Activated naive CD8-positive, alpha-beta T cell treated with anti-CD3 and anti-CD28 coated beads, Interleukin-2, amount 10 ng/mL, durations not matched to agents 7 days and 5 days (primary cell): Measurements from ENCODE around the gene CYP4Z1. TPM values are rescaled to one million over a fixed set of nuclear protein-coding genes. Genes with fewer than 3 reads are reported as not detected.
"Not testable (repeated sequence)": the region's sequence is repeated elsewhere in the genome, so short reads cannot be mapped to it uniquely, and the experiment has no call there.

Experiments used
- ATAC-seq: fragments of 150-1000 bp; cut with Tn5 transposase; one replicate; pipeline ENCODE4 v1.10.0; 2021; ENCODE audit warnings: low read depth, moderate library complexity
- POLR2A ChIA-PET: fragments of 350-600 bp; sonication (Branson Sonifier 250); formaldehyde crosslinking; loops from one replicate; lab custom pipeline; 2021; ENCODE audit warnings: antibody characterized with exemption; lab: Charles Lee
- DNase-seq: peaks from one replicate; pipeline ENCODE4 v3.0.0; 2021
- H3K27ac Mint-ChIP-seq: one replicate; pipeline ENCODE4 v1.8.0; 2022; ENCODE audit warnings: mild to moderate bottlenecking, mixed read lengths
- H3K27me3 Mint-ChIP-seq: one replicate; pipeline ENCODE4 v1.8.0; 2022; ENCODE audit warnings: mild to moderate bottlenecking, moderate library complexity, mixed read lengths
- H3K36me3 Mint-ChIP-seq: one replicate; pipeline ENCODE4 v1.8.0; 2021; ENCODE audit warnings: mild to moderate bottlenecking, mixed read lengths
- H3K4me1 Mint-ChIP-seq: one replicate; pipeline ENCODE4 v1.8.0; 2021; ENCODE audit warnings: mixed read lengths
- H3K4me3 Mint-ChIP-seq: one replicate; pipeline ENCODE4 v1.8.0; 2022; ENCODE audit warnings: mild to moderate bottlenecking, moderate library complexity, mixed read lengths
- H3K9me3 Mint-ChIP-seq: one replicate; pipeline ENCODE4 v1.8.0; 2021; ENCODE audit warnings: mixed read lengths
- total RNA-seq, 2 experiments: library from RNA; stranded (reverse); gene quantifications; one replicate each; pipeline ENCODE4 v1.2.3, GENCODE V29; 2021

CYP4Z1 gene
- total RNA-seq, 2 experiments from 2014 or later, result not detected

DNA sequence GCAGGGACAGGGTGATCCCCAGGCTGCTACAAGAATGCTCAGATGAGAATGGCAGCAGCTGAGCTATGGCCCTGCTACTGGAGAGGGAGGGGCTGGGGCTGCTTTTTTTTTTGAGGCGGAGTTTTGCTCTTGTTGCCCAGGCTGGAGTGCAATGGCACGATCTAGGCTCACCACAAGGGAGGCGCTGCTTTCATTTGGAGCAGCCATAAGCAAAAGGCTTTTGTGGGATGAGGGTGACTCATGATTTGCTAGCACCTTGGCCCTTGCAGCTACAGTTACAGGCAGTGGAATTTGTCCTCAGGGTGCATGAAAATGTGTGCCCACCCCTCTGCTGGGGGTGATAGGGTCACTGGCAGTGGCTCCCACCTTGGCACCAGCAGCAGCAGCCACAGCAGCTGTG lies 37.8 kb downstream of the CYP4Z1 start:
- POLR2A ChIA-PET, result no interaction called here
- peaks cover 3% of the 10 kb centered on the region for H3K27me3 Mint-ChIP-seq

GRCh38 chr1:47106792-47107191 lies 39.8 kb downstream of the CYP4Z1 start:
- Mint-ChIP-seq H3K4me1 (no peaks in the 10 kb centered on the region), H3K36me3 (no peaks in the 10 kb centered on the region), H3K27me3 (peaks cover 3% of the 10 kb centered on the region), H3K27ac (no peak overlapping the region), H3K9me3 (peaks cover 7% of the 10 kb centered on the region), H3K4me3 (no peak overlapping the region)
- ATAC-seq, result no peak
- DNase-seq, result no peak
- POLR2A ChIA-PET, result no interaction called here

More for the DNA sequence above, 37.8 kb downstream of the CYP4Z1 start:
- Mint-ChIP-seq H3K36me3 (no peaks in the 10 kb centered on the region), H3K4me3 (no peak overlapping the region), H3K27ac (no peak overlapping the region), H3K4me1 (no peaks in the 10 kb centered on the region), H3K9me3 (peaks cover 7% of the 10 kb centered on the region)
- no peak for DNase-seq
- ATAC-seq, result no peak

GRCh38 chr1:47107851-47108574 lies 41.0 kb downstream of the CYP4Z1 start:
- ATAC-seq, result peak; percentile 45
- H3K27ac Mint-ChIP-seq, H3K27me3 Mint-ChIP-seq, H3K4me3 Mint-ChIP-seq, H3K9me3 Mint-ChIP-seq, DNase-seq, POLR2A ChIA-PET, H3K4me1 Mint-ChIP-seq, H3K36me3 Mint-ChIP-seq: not testable (repeated sequence)

DNA sequence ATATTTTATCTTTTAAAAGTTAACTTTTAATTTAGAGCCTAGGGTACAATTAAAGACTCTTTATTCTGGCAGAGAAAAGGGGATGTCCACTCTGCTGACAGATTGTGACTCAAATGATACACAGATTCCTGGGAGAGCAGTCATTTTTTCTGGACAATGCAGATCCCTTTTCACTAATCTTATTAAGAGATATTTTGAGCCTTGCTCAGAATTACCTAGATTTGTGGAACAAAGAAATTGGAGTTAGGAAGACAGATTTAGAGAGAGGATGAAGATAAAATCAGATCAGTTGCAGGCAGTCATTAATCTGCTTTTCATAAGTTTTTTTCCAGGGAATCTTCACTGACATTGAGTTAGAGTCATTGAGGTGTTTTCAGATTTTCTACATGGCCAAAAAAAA lies 42.5 kb downstream of the CYP4Z1 start:
- DNase-seq, H3K27me3 Mint-ChIP-seq, H3K9me3 Mint-ChIP-seq, H3K4me1 Mint-ChIP-seq, H3K36me3 Mint-ChIP-seq, POLR2A ChIA-PET, ATAC-seq, H3K4me3 Mint-ChIP-seq, H3K27ac Mint-ChIP-seq: not testable (repeated sequence)

GRCh38 chr1:47113178-47113577 lies 46.1 kb downstream of the CYP4Z1 start:
- H3K4me1 Mint-ChIP-seq, result no peaks in the 10 kb centered on the region
- POLR2A ChIA-PET, result no interaction called here
- ATAC-seq, result no peak
- H3K27ac Mint-ChIP-seq, result no peak overlapping the region
- H3K36me3 Mint-ChIP-seq, result no peaks in the 10 kb centered on the region
- H3K9me3 Mint-ChIP-seq, result no peaks in the 10 kb centered on the region
- H3K27me3 Mint-ChIP-seq, result peaks cover 5% of the 10 kb centered on the region
- no peak for DNase-seq
- H3K4me3 Mint-ChIP-seq, result no peak overlapping the region

DNA sequence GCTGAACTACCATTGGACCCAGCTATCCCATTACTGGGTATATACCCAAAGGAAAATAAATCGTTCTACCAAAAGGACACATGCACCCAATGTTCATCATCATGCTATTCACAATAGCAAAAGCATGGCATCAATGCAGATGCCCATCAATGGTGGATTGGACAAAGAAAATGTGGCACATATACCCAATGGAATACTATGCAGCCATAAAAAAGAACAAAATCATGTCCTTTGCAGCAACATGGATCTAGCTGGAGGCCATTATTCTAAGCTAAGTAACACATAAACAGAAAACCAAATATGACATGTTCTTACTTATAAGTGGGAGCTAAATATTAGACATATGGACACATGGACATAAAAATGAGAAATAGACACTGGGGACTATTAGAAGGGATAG lies 54.0 kb downstream of the CYP4Z1 start:
- H3K4me3 Mint-ChIP-seq, H3K36me3 Mint-ChIP-seq: not testable (repeated sequence)

DNA sequence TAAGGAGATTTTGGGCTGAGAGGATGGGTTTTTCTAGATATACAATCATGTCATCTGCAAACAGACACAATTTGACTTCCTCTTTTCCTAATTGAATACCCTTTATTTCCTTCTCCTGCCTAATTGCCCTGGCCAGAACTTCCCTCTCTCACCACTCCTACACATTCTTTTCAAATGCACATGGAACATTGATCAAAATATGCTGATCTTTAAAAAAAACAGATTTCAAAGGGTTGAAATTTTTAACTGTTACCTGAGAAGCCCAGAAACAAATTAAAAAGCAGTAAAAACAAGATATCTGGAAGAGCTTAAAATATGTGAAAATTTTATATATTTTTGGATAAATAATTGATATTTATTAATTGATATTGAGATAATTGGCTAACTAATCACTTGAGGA lies 57.8 kb downstream of the CYP4Z1 start:
- DNase-seq, H3K4me3 Mint-ChIP-seq, H3K27ac Mint-ChIP-seq, POLR2A ChIA-PET, ATAC-seq, H3K36me3 Mint-ChIP-seq, H3K4me1 Mint-ChIP-seq, H3K9me3 Mint-ChIP-seq, H3K27me3 Mint-ChIP-seq: not testable (repeated sequence)

More for the DNA sequence above, 54.0 kb downstream of the CYP4Z1 start:
- H3K27me3 Mint-ChIP-seq, H3K9me3 Mint-ChIP-seq, ATAC-seq, POLR2A ChIA-PET, DNase-seq, H3K4me1 Mint-ChIP-seq, H3K27ac Mint-ChIP-seq: not testable (repeated sequence)

- H3K36me3 Mint-ChIP-seq, H3K27me3 Mint-ChIP-seq, H3K9me3 Mint-ChIP-seq, DNase-seq, H3K4me1 Mint-ChIP-seq, H3K27ac Mint-ChIP-seq, ATAC-seq, POLR2A ChIA-PET, H3K4me3 Mint-ChIP-seq: not testable (repeated sequence)
Measured at GRCh38 chr1:47126997-47127396, 60.0 kb downstream of the CYP4Z1 start.

- H3K27me3 Mint-ChIP-seq, result peaks cover 7% of the 10 kb centered on the region
- no peaks in the 10 kb centered on the region for H3K4me1 Mint-ChIP-seq
- POLR2A ChIA-PET, result no interaction called here
- H3K9me3 Mint-ChIP-seq, result no peaks in the 10 kb centered on the region
- DNase-seq (no peak), ATAC-seq (no peak)
- no peaks in the 10 kb centered on the region for H3K36me3 Mint-ChIP-seq
- H3K27ac Mint-ChIP-seq, result no peak overlapping the region
- no peak overlapping the region for H3K4me3 Mint-ChIP-seq
Measured at GRCh38 chr1:47128221-47128620, 61.2 kb downstream of the CYP4Z1 start.

- H3K4me3 Mint-ChIP-seq, H3K36me3 Mint-ChIP-seq, H3K27me3 Mint-ChIP-seq, ATAC-seq, H3K27ac Mint-ChIP-seq, POLR2A ChIA-PET, DNase-seq, H3K9me3 Mint-ChIP-seq, H3K4me1 Mint-ChIP-seq: not testable (repeated sequence)
Measured at GRCh38 chr1:47128854-47129253, 61.8 kb downstream of the CYP4Z1 start.

GRCh38 chr1:47129489-47130230 lies 62.6 kb downstream of the CYP4Z1 start:
- H3K9me3 Mint-ChIP-seq, H3K4me3 Mint-ChIP-seq, POLR2A ChIA-PET, ATAC-seq, H3K36me3 Mint-ChIP-seq, H3K4me1 Mint-ChIP-seq, H3K27me3 Mint-ChIP-seq, DNase-seq, H3K27ac Mint-ChIP-seq: not testable (repeated sequence)

GRCh38 chr1:47132665-47133064 lies 65.6 kb downstream of the CYP4Z1 start:
- DNase-seq, POLR2A ChIA-PET, H3K4me1 Mint-ChIP-seq, H3K27ac Mint-ChIP-seq, H3K36me3 Mint-ChIP-seq, H3K9me3 Mint-ChIP-seq, H3K4me3 Mint-ChIP-seq, ATAC-seq: not testable (repeated sequence)
- peaks cover 19% of the 10 kb centered on the region for H3K27me3 Mint-ChIP-seq

GRCh38 chr1:47137198-47137597 lies 70.2 kb downstream of the CYP4Z1 start, which contains the start of gene CYP4A22:
CYP4A22 (plus strand) TSS chr1:47137441; CDS start chr1:47137486, 45 bp downstream.
- Mint-ChIP-seq H3K4me3 (no peak within 1 kb of the TSS), H3K27me3 (peaks cover 13% of the 10 kb centered on the region), H3K4me1 (no peaks in the 10 kb centered on the region), H3K27ac (no peak within 1 kb of the TSS), H3K36me3 (no peaks in the 10 kb centered on the region), H3K9me3 (no peaks in the 10 kb centered on the region)
- ATAC-seq, result no peak
- DNase-seq, result no peak
- POLR2A ChIA-PET, result no interaction called here
